HUES64 (cell line): Measurements from ENCODE around the gene OPCML.

ENCODE experiments used
- H3K27ac ChIP-seq: 2 replicates; pipeline ENCODE4 v1.7.0; 2013; ENCODE audit warnings: low read depth, low read length, inconsistent platforms
- H3K27me3 ChIP-seq: 2 replicates; pipeline ENCODE4 v1.6.1; 2013; ENCODE audit warnings: mild to moderate bottlenecking, low read length; ENCODE audit not compliant: insufficient read depth
- H3K36me3 ChIP-seq: 2 replicates; pipeline ENCODE4 v1.6.1; 2013; ENCODE audit warnings: mild to moderate bottlenecking, low read length; ENCODE audit not compliant: insufficient read depth
- H3K4me1 ChIP-seq: 2 replicates; pipeline ENCODE4 v1.6.1; 2013; ENCODE audit warnings: mild to moderate bottlenecking, low read length, moderate library complexity; ENCODE audit not compliant: insufficient read depth
- H3K4me3 ChIP-seq: 2 replicates; pipeline ENCODE4 v1.5.1; 2013; ENCODE audit warnings: mild to moderate bottlenecking, low read length, moderate library complexity
- H3K9ac ChIP-seq: 2 replicates; pipeline ENCODE4 v1.6.1; 2013; ENCODE audit warnings: mild to moderate bottlenecking, low read depth, low read length
- H3K9me3 ChIP-seq: 2 replicates; pipeline ENCODE4 v1.6.1; 2013; ENCODE audit warnings: low read depth, low read length; ENCODE audit not compliant: insufficient read depth
- WGBS: fragments of 150-250, 120-280 bp; methylation state at CpG from one replicate; pipeline ENCODE4 v1.1.7; 2013; ENCODE audit warnings: missing lambda C conversion rate; 5-methylcytosine and 5-hydroxymethylcytosine counted together

Gene OPCML

GRCh38 chr11:132888226-132888625 is 644.1 kb downstream of the OPCML start:
- WGBS: 94% methylated on average over 6 of the region's 6 CpGs
- Histone ChIP-seq H3K9me3 (no peaks in the 10 kb centered on the region), H3K9ac (no peak overlapping the region), H3K4me3 (no peak overlapping the region), H3K36me3 (no peaks in the 10 kb centered on the region), H3K4me1 (no peaks in the 10 kb centered on the region), H3K27ac (no peak overlapping the region), H3K27me3 (no peaks in the 10 kb centered on the region)

GRCh38 chr11:132886335-132886734 is 646.0 kb downstream of the OPCML start:
- Histone ChIP-seq H3K27me3 (no peaks in the 10 kb centered on the region), H3K4me3 (no peak overlapping the region), H3K4me1 (no peaks in the 10 kb centered on the region), H3K27ac (no peak overlapping the region), H3K36me3 (no peaks in the 10 kb centered on the region), H3K9ac (no peak overlapping the region), H3K9me3 (no peaks in the 10 kb centered on the region)
- WGBS: 81% methylated on average over 6 of the region's 6 CpGs

GRCh38 chr11:132883241-132883640 is 649.1 kb downstream of the OPCML start:
- Histone ChIP-seq H3K9me3 (no peaks in the 10 kb centered on the region), H3K4me3 (no peak overlapping the region), H3K36me3 (no peaks in the 10 kb centered on the region), H3K27me3 (no peaks in the 10 kb centered on the region), H3K27ac (no peak overlapping the region), H3K4me1 (no peaks in the 10 kb centered on the region), H3K9ac (no peak overlapping the region)
- 90% methylated on average over 3 of the region's 3 CpGs for WGBS

DNA sequence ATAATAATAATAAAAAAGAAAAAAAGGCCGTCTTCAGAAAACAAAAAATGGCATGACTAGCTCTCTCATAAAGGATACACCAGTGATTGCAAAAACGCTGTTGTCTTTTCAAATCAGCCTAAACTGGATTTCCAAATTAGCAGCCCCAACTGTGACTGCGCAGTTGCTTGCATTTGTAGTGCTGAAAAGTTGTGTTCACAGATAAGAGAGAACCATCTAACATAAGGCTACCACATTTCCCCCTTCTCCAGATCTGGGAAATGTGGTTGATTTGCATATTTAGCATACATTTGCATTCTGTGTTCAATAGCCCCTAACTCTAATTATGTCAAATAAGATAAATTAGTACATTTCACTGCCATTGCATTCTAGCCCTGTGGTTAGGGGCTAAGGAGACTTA is 650.7 kb downstream of the OPCML start:
- Histone ChIP-seq H3K27ac (no peak overlapping the region), H3K9me3 (no peaks in the 10 kb centered on the region), H3K4me3 (no peak overlapping the region), H3K36me3 (no peaks in the 10 kb centered on the region), H3K27me3 (no peaks in the 10 kb centered on the region), H3K4me1 (no peaks in the 10 kb centered on the region), H3K9ac (no peak overlapping the region)
- 67% methylated on average over 3 of the region's 3 CpGs for WGBS

DNA sequence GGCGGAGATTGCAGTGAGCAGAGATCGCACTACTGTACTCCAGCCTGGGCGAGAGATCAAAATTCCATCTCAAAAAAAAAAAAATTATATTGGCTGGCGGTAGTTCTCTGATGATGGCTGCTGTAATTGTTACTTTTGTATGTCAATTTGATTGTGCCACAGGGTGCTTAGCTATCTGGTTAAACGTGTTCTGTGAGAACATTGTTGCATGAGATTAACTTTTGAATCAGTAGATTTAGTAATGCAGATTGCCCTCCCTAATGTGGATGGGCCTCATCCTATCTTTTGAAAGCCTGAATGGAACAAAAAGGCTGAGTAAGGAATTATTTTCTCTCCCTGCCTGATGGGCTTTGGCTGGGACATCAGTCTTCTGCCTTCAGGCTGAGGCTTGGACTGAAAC is 654.2 kb downstream of the OPCML start:
- Histone ChIP-seq H3K9me3 (no peaks in the 10 kb centered on the region), H3K4me1 (peaks cover 2% of the 10 kb centered on the region; the same call in 1 of the 2 replicates), H3K27me3 (no peaks in the 10 kb centered on the region), H3K36me3 (no peaks in the 10 kb centered on the region), H3K9ac (no peak overlapping the region), H3K27ac (no peak overlapping the region), H3K4me3 (no peak overlapping the region)
- WGBS: 87% methylated on average over 5 of the region's 5 CpGs

DNA sequence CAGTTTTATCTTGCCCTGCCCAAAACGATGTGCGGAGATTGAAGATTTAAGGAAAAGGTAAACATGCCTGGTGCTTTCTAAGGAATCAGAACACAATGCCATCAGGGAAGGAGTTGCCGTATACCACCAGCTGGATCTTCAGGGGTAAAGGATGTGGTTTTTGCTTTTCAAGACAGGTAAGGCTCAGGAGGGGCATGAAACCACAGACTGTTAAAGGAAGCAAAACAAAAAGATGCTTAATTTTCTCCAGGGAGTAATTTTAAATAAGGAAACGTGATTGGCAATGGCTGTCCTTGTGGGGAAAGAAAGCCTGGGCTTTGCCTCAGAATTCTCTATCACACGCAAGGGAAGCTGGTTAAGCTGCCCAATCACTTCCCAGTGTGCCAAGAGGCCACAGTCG is 655.6 kb downstream of the OPCML start:
- H3K27me3 ChIP-seq: no peaks in the 10 kb centered on the region
- H3K9me3 ChIP-seq: no peaks in the 10 kb centered on the region
- H3K36me3 ChIP-seq: no peaks in the 10 kb centered on the region
- 97% methylated on average over 6 of the region's 6 CpGs for WGBS
- no peak overlapping the region for H3K4me3 ChIP-seq
- H3K9ac ChIP-seq: no peak overlapping the region
- H3K27ac ChIP-seq: no peak overlapping the region
- peaks cover 2% of the 10 kb centered on the region; the same call in 1 of the 2 replicates for H3K4me1 ChIP-seq

- Histone ChIP-seq H3K9ac (no peak overlapping the region), H3K27me3 (no peaks in the 10 kb centered on the region), H3K9me3 (no peaks in the 10 kb centered on the region), H3K4me1 (peaks cover 2% of the 10 kb centered on the region; the same call in 1 of the 2 replicates), H3K36me3 (no peaks in the 10 kb centered on the region), H3K27ac (no peak overlapping the region), H3K4me3 (no peak overlapping the region)
- WGBS: 94% methylated on average over 2 of the region's 3 CpGs
Observed at GRCh38 chr11:132876239-132876638, 656.1 kb downstream of the OPCML start.

DNA sequence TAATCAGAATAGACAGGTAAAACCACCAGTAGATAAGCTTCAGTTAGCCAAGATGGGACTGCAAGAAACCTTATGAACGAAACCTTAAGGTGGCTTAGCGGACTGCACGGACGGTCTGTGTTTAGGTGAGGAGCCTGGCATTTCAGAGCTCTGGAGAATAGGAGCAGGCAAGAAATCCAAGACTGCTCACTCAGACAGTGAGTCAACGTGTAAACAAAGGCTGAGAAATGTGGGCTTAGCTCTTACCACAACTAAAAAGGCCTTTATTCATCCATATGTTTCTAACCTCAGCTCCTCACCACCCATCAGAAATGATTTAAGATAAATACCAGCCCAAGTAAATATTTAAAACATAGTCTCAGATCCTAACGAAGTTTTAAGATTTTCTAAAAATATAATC is 657.7 kb downstream of the OPCML start:
- Histone ChIP-seq H3K9me3 (no peaks in the 10 kb centered on the region), H3K36me3 (no peaks in the 10 kb centered on the region), H3K27ac (no peak overlapping the region), H3K4me3 (no peak overlapping the region), H3K9ac (no peak overlapping the region), H3K4me1 (peaks cover 2% of the 10 kb centered on the region; the same call in 1 of the 2 replicates), H3K27me3 (no peaks in the 10 kb centered on the region)
- 77% methylated on average over 6 of the region's 6 CpGs for WGBS

DNA sequence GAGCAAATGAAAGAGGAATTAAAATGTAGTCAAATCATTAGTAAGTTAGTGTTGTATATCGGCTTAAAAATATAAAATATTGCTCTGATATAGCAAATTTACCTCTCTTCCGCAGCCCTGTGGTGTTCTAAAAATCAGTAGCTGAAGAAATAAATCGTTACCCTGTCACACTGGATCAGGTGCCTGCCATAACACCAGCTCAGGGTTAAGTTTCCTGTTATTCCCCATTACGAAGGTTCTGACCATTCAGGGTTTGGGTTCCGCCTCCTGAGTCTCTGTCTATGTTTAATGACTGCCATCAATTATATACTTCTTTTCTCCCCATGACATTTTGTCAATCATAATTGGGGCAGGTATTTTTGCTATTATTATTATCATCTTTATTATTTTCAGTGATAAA is 658.5 kb downstream of the OPCML start:
- Histone ChIP-seq H3K27me3 (no peaks in the 10 kb centered on the region), H3K4me1 (peaks cover 2% of the 10 kb centered on the region; the same call in 1 of the 2 replicates), H3K9ac (no peak overlapping the region), H3K36me3 (no peaks in the 10 kb centered on the region), H3K9me3 (no peaks in the 10 kb centered on the region), H3K4me3 (no peak overlapping the region), H3K27ac (no peak overlapping the region)
- 91% methylated on average over 4 of the region's 5 CpGs for WGBS

- Histone ChIP-seq H3K27ac (no peak overlapping the region), H3K36me3 (no peaks in the 10 kb centered on the region), H3K9me3 (no peaks in the 10 kb centered on the region), H3K9ac (no peak overlapping the region), H3K4me1 (peaks cover 2% of the 10 kb centered on the region; the same call in 1 of the 2 replicates), H3K27me3 (no peaks in the 10 kb centered on the region), H3K4me3 (no peak overlapping the region)
- WGBS: 88% methylated on average over 10 of the region's 10 CpGs
Observed at GRCh38 chr11:132872211-132872610, 660.1 kb downstream of the OPCML start.

DNA sequence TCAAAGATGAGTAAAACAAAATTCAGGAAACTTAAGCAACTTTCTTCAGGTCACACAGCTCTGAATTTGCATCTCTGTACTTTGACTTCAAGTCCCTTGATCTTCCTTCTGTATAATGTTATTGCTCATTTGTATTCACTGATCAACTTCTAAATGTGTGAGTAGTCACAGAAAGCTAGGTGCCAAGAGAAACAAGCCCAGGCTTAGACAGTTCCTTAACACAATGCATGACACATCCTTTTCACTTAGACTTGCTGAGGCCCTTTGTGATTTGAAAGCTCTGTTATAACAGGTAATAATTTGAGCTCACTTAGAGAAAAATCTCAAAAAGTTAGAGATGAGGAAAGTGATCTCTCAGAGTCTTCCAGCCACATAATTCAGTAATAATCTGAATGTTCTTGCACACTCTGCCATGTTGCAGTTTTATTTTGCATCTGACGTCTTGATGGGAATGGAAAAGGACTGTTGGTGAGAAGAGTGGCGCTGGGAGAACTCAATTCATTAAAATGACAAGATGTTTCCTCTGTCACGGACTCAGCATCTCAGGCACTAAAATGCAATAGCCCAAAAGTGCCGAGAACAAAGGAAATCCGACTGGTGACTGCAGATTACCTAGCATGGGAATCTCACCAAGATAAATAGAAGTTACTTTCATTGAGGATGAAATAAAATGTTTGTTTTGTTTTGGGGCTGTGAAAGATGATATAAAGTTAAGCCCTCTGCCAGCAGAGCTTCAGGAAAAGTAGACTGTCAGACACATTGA is 665.3 kb downstream of the OPCML start:
- Histone ChIP-seq H3K36me3 (no peaks in the 10 kb centered on the region), H3K27me3 (no peaks in the 10 kb centered on the region), H3K9me3 (no peaks in the 10 kb centered on the region), H3K4me1 (peaks cover 6% of the 10 kb centered on the region; the same call in 1 of the 2 replicates), H3K4me3 (no peak overlapping the region), H3K9ac (no peak overlapping the region), H3K27ac (no peak overlapping the region)
- WGBS: 78% methylated on average over 5 of the region's 5 CpGs
